Adipocyte (in vitro differentiated cells): ENCODE results near the gene SSTR5.
A peak's percentile ranks its signal among the peaks of the same experiment; 100 is the strongest.
"Not testable (repeated sequence)": the region's sequence is repeated elsewhere in the genome, so short reads cannot be mapped to it uniquely, and the experiment has no call there.

Source experiments
- DNase-seq: peaks from one replicate; pipeline ENCODE4 v3.0.0-alpha.2; 2015; ENCODE audit warnings: low read depth
- H3K27me3 ChIP-seq: replicated peaks from 2 replicates; pipeline ENCODE4 v1.7.0; 2013; ENCODE audit warnings: mild to moderate bottlenecking, low read length, moderate library complexity; ENCODE audit not compliant: control insufficient read depth, insufficient read depth
- H3K36me3 ChIP-seq: 2 replicates; pipeline ENCODE4 v1.7.0; 2013; ENCODE audit warnings: low read length, mild to moderate bottlenecking, moderate library complexity; ENCODE audit not compliant: control insufficient read depth, insufficient read depth, severe bottlenecking
- H3K4me1 ChIP-seq: 2 replicates; pipeline ENCODE4 v1.7.0; 2013; ENCODE audit warnings: mild to moderate bottlenecking, low read length, moderate library complexity; ENCODE audit not compliant: control insufficient read depth, insufficient read depth
- H3K4me3 ChIP-seq: 2 replicates; pipeline ENCODE4 v1.7.0; 2013; ENCODE audit warnings: mild to moderate bottlenecking, low read length, moderate library complexity
- H3K9ac ChIP-seq: 2 replicates; pipeline ENCODE4 v1.7.0; 2013; ENCODE audit warnings: mild to moderate bottlenecking, low read length, moderate library complexity
- H3K9me3 ChIP-seq: 2 replicates; pipeline ENCODE4 v1.7.0; 2013; ENCODE audit warnings: mild to moderate bottlenecking, low read length, moderate library complexity; ENCODE audit not compliant: control insufficient read depth

The SSTR5 gene

DNA sequence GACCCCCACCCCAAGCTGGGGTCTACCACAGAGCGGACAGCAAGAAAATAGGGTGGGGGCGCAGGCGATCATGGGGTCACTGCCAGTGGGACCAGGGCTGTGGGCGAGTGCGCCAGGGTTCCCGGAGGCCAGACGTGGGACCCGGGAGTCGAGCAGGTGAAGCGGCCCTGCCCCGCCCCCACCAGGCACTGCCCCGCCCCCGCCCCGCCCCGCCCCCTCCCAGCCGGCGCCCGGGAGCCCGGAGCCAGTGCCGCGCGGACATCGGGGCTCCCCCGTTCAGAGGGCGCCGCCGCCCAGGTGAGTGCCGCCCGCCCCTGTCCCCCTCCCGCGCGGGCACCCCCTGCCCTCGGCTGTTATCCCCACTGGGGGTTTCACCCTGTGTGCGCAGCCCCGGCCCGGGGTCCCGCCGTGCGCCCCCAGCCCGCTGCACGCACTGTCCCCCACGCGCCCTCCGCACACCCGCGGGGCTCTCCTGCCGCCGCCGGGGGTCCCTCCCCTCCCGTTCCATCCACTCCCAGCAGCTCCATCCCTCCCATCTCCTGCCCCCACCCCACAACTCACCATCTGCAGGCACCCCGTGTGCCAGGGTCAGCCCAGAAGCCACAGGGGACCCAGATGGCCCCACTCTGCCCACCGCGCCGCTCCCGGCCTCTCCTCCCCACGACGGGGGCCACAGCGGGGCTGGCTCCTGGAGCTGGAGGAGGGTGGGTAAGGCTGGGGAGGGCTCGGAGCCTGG is at the start of gene SSTR5:
SSTR5 (plus strand) TSS at position 222 of the 736 bp plus-strand sequence. CDS start 6,122 bp downstream, outside the sequence.
- Histone ChIP-seq H3K36me3 (no peaks in the 10 kb centered on the region), H3K4me3 (no peak within 1 kb of the TSS), H3K9ac (no peak within 1 kb of the TSS), H3K27me3 (peaks cover 50% of the 10 kb centered on the region), H3K9me3 (no peaks in the 10 kb centered on the region), H3K4me1 (no peaks in the 10 kb centered on the region)
- DNase-seq = no peak

DNA sequence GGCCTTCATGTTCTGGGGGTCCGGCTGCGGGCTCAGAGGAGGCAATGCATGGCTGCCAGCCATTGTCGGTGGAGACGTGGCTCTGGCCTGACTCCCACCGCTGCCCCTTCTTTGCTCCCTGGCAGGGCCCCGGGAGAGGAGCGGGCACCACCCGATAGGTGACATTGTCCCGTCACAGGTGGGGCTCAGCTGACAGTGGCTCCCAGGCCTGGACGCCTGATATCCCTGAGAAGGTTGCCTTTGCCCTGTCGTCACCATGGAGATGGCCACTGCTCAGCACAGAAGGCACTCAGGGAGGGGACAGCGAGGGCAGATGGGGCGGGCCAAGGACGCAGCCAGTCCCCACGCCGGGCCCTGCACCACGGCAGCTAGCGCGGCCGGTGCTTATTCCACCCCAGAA is 48.4 kb upstream of the SSTR5 start:
- Histone ChIP-seq H3K27me3 (peaks cover 21% of the 10 kb centered on the region), H3K9me3 (no peaks in the 10 kb centered on the region), H3K9ac (no peak overlapping the region), H3K36me3 (no peaks in the 10 kb centered on the region), H3K4me1 (peaks cover 6% of the 10 kb centered on the region), H3K4me3 (no peak overlapping the region)
- no peak for DNase-seq

DNA sequence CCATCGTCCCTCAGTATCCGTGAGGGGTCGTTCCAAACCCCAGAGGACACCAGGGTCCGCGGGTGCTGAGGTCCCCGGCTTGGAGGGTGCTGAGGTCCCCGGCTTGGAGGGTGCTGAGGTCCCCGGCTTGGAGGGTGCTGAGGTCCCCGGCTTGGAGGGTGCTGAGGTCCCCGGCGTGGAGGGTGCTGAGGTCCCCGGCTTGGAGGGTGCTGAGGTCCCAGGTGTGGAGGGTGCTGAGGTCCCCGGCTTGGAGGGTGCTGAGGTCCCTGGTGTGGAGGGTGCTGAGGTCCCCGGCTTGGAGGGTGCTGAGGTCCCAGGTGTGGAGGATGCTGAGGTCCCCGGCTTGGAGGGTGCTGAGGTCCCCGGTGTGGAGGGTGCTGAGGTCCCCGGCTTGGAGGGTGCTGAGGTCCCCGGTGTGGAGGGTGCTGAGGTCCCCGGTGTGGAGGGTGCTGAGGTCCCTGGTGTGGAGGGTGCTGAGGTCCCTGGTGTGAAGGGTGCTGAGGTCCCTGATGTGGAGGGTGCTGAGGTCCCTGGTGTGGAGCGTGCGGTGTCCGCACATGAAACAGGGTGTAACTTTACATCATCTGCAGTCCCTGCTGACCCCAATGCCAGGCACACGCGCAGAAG is 47.3 kb upstream of the SSTR5 start:
- H3K36me3 ChIP-seq, DNase-seq, H3K4me3 ChIP-seq, H3K9ac ChIP-seq, H3K4me1 ChIP-seq, H3K9me3 ChIP-seq: not testable (repeated sequence)
- H3K27me3 ChIP-seq = peaks cover 26% of the 10 kb centered on the region

DNA sequence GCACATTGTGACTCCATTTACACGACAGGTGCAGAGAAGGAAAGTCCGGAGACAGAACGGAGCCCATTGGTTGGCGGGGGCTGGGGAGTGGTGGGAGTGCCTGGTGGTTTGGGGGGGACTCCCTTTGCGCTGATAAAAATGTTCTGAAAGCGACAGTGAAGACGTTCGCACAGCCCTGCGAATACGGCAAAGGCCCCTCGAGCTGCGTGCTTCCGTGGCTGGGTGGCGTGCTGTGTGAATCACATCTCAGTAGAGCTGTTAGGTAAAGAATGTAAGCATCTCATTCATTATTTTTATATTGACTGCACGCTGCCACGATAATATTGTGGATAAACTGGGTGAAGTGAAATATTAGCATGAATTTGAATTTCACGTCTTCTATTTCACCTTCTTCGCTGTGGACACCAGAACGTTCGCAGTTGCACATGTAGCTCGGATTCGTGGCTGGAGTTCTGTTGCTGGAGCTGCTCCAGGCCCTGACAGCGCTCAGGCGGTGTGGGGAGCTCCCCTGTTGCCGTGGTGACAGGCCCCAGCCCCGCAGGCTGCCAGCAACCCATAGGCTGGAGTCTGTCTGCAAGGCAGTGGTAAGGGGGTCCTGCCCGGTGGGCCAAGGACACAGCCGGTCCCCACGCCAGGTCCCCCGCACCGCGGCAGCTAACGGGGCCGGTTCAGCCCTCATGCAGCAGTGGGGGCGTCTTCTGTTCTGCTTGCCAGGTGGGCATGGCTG is 46.3 kb upstream of the SSTR5 start:
- Histone ChIP-seq H3K4me3 (no peak overlapping the region), H3K27me3 (peaks cover 29% of the 10 kb centered on the region), H3K9me3 (no peaks in the 10 kb centered on the region), H3K36me3 (no peaks in the 10 kb centered on the region), H3K4me1 (no peaks in the 10 kb centered on the region), H3K9ac (no peak overlapping the region)
- no peak for DNase-seq

DNA sequence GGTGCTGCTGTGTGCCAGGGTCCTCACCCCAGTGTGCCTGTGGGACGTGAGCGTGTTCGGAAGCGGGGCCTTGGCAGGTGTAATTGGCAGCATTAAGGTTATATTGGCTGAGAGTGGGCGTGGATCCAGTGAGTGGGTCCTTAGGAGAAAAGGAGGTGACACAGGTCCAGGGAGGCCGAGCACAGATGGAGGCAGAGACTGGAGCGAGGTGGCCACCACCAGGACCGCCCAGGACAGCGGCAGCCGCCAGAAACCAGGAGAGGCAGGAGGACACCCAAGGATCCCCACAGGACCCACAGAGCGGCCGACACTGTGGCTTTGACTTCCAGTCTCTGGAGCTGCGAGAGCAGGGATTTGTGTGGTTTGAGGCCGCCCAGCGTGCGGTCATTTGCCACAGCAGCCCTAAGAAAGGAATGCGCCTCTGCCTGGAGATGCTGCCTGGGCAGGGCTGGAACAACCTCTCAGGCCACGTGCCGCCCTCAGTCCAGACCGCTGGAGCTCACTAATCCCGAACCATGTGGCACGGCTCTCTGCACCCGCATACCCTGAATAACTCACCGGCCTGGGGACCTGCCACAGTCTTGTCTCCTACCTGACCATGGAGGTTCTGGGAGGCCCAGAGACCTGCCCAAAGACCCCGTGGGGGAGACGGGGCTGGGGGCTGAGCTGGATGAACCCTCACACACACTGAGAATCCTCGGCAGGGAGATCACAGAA is 45.6 kb upstream of the SSTR5 start:
- no peaks in the 10 kb centered on the region for H3K9me3 ChIP-seq
- H3K36me3 ChIP-seq = no peaks in the 10 kb centered on the region
- H3K4me3 ChIP-seq = no peak overlapping the region
- H3K9ac ChIP-seq = no peak overlapping the region
- H3K4me1 ChIP-seq = no peaks in the 10 kb centered on the region
- DNase-seq = no peak
- peaks cover 30% of the 10 kb centered on the region for H3K27me3 ChIP-seq

DNA sequence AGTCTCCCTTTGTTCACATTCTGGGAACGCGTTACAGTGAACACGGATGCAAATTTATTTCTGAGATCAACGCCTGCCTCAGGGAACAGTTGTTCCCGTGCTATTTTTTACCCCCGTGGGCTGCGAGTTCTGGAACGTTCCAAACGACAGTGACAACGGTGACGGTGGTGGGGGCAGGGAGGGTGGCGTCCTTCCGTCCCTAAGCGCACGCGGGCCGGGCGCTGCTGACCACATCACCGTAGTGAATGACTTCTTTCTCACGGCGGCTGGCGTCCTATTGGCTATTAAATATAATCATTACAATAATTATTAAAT is 45.1 kb upstream of the SSTR5 start:
- no peak overlapping the region for H3K4me3 ChIP-seq
- H3K36me3 ChIP-seq = no peaks in the 10 kb centered on the region
- no peak for DNase-seq
- peaks cover 1% of the 10 kb centered on the region for H3K9me3 ChIP-seq
- H3K4me1 ChIP-seq = no peaks in the 10 kb centered on the region
- peaks cover 36% of the 10 kb centered on the region for H3K27me3 ChIP-seq
- no peak overlapping the region for H3K9ac ChIP-seq

DNA sequence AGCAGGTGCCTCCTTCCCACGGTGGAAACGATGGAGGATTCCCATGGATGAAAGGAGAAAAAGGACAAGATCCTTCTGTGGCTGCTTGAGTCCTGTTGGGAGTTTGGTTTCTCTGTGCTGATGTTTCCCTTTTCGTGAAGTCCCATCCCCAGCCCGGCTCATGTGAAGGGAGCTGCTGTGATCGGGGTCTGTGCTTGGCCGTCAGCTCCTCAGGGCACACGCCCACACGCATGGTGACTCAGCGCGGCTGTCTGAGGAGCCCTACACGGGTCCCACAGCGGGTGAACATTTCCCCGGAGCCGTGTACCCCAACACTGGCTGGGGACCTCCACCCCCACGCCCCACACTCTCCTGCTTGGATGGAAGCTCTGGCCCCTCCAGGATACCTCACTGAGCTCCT is 44.5 kb upstream of the SSTR5 start:
- H3K4me1 ChIP-seq = no peaks in the 10 kb centered on the region
- no peak for DNase-seq
- H3K27me3 ChIP-seq = peaks cover 38% of the 10 kb centered on the region
- H3K9me3 ChIP-seq = peaks cover 7% of the 10 kb centered on the region
- H3K9ac ChIP-seq = no peak overlapping the region
- H3K36me3 ChIP-seq = no peaks in the 10 kb centered on the region
- H3K4me3 ChIP-seq = no peak overlapping the region

DNA sequence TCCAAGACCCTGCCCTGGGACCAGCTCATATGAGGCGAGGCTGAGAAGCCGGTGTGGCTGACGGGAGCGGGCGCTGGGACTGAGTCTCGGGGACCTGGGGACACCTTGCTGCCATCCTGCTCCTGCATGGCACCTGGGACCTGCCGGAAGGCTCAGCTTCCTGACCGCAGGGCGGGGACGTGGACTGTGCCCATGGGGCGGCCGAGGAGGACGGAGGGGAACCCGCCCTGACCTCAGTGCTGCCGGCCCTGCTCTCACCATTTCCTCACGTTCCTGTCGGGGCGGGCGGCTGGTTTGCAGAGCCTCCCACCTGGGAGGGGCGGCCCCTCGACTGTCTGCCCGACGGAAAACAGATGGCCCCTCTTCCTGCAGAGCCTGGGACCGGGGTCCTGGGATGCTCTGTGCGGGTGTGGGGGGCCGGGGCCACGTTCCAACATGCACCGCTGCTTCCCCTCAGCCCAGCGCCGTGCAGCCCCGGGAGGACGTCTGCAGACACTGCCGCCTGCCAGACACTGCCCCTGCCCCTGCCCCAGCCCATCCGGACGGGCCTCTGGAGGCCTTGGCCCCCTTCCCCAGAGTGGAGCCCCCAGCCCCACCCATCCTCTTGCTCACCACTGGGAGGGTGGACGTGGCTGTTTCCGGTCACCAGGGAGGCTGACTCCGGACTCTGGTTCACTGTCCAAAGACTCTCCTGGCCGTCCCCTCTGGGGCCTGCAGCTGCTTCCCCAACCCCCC is 43.9 kb upstream of the SSTR5 start:
- Histone ChIP-seq H3K36me3 (no peaks in the 10 kb centered on the region), H3K9me3 (peaks cover 11% of the 10 kb centered on the region), H3K27me3 (peaks cover 38% of the 10 kb centered on the region), H3K9ac (no peak overlapping the region), H3K4me1 (no peaks in the 10 kb centered on the region), H3K4me3 (no peak overlapping the region)
- no peak for DNase-seq

DNA sequence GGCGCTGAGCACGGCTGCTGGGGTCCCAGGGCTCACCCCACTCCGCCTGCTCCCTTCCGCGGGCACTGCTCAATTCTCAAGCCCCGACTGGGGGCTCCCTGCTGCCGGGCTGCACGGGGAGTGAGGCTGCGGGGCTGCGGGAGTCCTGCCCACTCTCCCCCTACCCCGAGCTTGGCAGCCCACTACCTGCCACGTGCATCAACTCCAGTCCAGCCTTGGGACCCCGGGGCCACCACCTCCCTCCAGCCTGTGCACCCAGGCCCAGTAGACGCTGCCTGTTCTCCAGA is 43.3 kb upstream of the SSTR5 start:
- H3K27me3 ChIP-seq = peaks cover 38% of the 10 kb centered on the region
- peaks cover 11% of the 10 kb centered on the region for H3K9me3 ChIP-seq
- no peak overlapping the region for H3K9ac ChIP-seq
- DNase-seq = no peak
- no peaks in the 10 kb centered on the region for H3K36me3 ChIP-seq
- no peaks in the 10 kb centered on the region for H3K4me1 ChIP-seq
- H3K4me3 ChIP-seq = no peak overlapping the region

DNA sequence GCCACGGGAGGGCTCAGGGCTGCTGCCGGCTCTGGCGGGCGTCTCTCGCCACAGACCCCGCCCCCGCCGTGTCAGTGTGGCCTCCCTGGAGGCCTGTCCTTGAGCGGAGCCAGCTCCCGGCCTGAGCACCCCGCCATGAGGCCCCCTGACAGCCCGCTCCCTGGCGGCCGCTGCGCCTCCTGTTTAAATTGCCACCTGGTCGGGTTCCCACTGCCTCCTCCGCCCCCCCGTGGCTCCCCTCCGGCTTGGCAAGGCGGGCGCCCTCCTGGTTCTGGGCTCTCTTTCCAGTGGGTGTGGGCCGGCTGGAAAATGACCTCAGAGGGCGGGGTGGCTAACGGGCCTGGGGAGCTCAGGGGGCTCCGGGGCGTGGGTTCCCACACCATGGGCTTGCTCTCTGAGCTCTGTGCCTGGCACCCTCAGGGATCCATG is 42.1 kb upstream of the SSTR5 start:
- Histone ChIP-seq H3K4me3 (no peak overlapping the region), H3K9me3 (peaks cover 11% of the 10 kb centered on the region), H3K27me3 (peaks cover 34% of the 10 kb centered on the region), H3K36me3 (no peaks in the 10 kb centered on the region), H3K9ac (no peak overlapping the region), H3K4me1 (no peaks in the 10 kb centered on the region)
- DNase-seq = peak; percentile 24

DNA sequence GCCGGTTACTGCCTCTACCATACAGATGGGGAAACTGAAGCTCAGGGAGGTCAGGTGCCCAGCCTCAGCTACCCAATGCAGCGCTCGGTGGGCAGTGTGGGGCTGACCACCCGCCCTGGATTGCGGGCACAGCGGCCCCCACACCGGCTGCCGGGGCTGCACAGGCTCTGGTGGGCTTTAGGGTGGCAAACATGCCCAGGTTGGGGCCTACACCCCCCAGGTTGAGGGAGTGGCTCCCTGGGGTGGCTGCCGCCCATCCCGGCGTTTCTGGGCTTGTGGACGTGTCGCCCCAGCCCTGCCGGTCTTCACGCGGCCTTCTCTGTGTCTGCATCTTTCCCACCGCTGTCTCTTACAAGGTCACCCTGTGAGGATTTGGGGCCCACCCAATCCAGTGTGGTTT is 40.9 kb upstream of the SSTR5 start:
- Histone ChIP-seq H3K9me3 (peaks cover 11% of the 10 kb centered on the region), H3K36me3 (no peaks in the 10 kb centered on the region), H3K9ac (no peak overlapping the region), H3K4me3 (no peak overlapping the region), H3K4me1 (no peaks in the 10 kb centered on the region), H3K27me3 (peaks cover 37% of the 10 kb centered on the region)
- DNase-seq = no peak
